Natural killer cell (primary cell): ENCODE data around the gene IRF7. TPM values are rescaled to one million over a fixed set of nuclear protein-coding genes. Genes with fewer than 3 reads are reported as not detected.

ENCODE experiments used
- ATAC-seq, 3 donors: fragments of 150-1000 bp in 2 of 3; fragments of 200-7000 bp in 1 of 3; cut with Tn5 transposase; 1 replicate in 1 of 3; 2 replicates in 2 of 3; pipeline ENCODE4 v1.10.0; 2021; ENCODE audit warnings: mild to moderate bottlenecking in 2 of 3, moderate library complexity in 2 of 3
- DNase-seq, 2 donors: peaks; one replicate each; pipeline versions ENCODE4 v3.0.0 to v3.0.0-alpha.2; 2013 to 2021; ENCODE audit warnings: mixed read lengths in 1 of 2
- H3K27ac ChIP-seq: one replicate; pipeline ENCODE4 v1.5.1; 2013; ENCODE audit warnings: mild to moderate bottlenecking, low read length
- H3K27me3 ChIP-seq: one replicate; pipeline ENCODE4 v1.6.1; 2013; ENCODE audit warnings: low read length; ENCODE audit not compliant: control insufficient read depth, insufficient read depth
- H3K36me3 ChIP-seq: one replicate; pipeline ENCODE4 v1.6.1; 2013; ENCODE audit warnings: low read length; ENCODE audit not compliant: control insufficient read depth, insufficient read depth
- H3K4me1 ChIP-seq: one replicate; pipeline ENCODE4 v1.6.1; 2013; ENCODE audit warnings: low read length; ENCODE audit not compliant: control insufficient read depth, insufficient read depth
- H3K4me3 ChIP-seq: one replicate; pipeline ENCODE4 v1.5.1; 2013; ENCODE audit warnings: low read length
- H3K9me3 ChIP-seq: one replicate; pipeline ENCODE4 v1.6.1; 2013; ENCODE audit warnings: low read length; ENCODE audit not compliant: control insufficient read depth, insufficient read depth
- H3K27ac Mint-ChIP-seq, 2 donors: one replicate each; pipeline ENCODE4 v1.8.0; 2022; ENCODE audit warnings: mild to moderate bottlenecking in 2 of 2, mixed read lengths in 2 of 2, moderate library complexity in 1 of 2
- H3K27me3 Mint-ChIP-seq, 2 donors: one replicate each; pipeline ENCODE4 v1.8.0; 2022; ENCODE audit warnings: low read depth in 2 of 2, mixed read lengths in 2 of 2
- H3K36me3 Mint-ChIP-seq: one replicate; pipeline ENCODE4 v1.8.0; 2022; ENCODE audit warnings: mixed read lengths
- H3K4me1 Mint-ChIP-seq, 2 donors: one replicate each; pipeline ENCODE4 v1.8.0; 2022; ENCODE audit warnings: mixed read lengths in 2 of 2
- H3K4me3 Mint-ChIP-seq: one replicate; pipeline ENCODE4 v1.8.0; 2022; ENCODE audit warnings: mild to moderate bottlenecking, moderate library complexity, mixed read lengths
- H3K9me3 Mint-ChIP-seq, 2 donors: one replicate each; pipeline ENCODE4 v1.8.0; 2022; ENCODE audit warnings: mixed read lengths in 2 of 2
- CTCF ChIP-seq: fragments of 200-600 bp; IDR thresholded peaks from one replicate; pipeline ENCODE4 v1.8.0; 2022; ENCODE audit warnings: antibody characterized with exemption
- WGBS: methylation state at CpG from one replicate; pipeline ENCODE4 v1.1.7; 2013; ENCODE audit warnings: missing lambda C conversion rate; ENCODE audit not compliant: insufficient coverage; 5-methylcytosine and 5-hydroxymethylcytosine counted together
- intact Hi-C: fragments of 100-400 bp; cut with micrococcal nuclease; formaldehyde crosslinking; loops from one replicate; pipeline ENCODE4 v1.14.2; 2022
- total RNA-seq, 4 donors: library from RNA; stranded (reverse); fragments of 120-200 nt in 1 of 4; gene quantifications; one replicate each; pipeline versions ENCODE4 v1.2.3 to v1.2.4, GENCODE V29; 2013 to 2022

IRF7 gene
- total RNA-seq, 3 donors from 2014 or later (not counting 1 experiment from before 2014, with no cell fraction given), result 63.3 to 97.3 (median 77.3) TPM

- no peaks in the 10 kb centered on the region for H3K9me3 Mint-ChIP-seq
- intact Hi-C loops, result loop anchor here (5.0 to 10.0 kb wide), 2 partner anchors 40 to 107 kb away; partner anchors contain the start of gene PHRF1
- Histone ChIP-seq H3K36me3 (peaks cover 18% of the 10 kb centered on the region), H3K9me3 (no peaks in the 10 kb centered on the region), H3K27ac (no peak overlapping the region), H3K4me3 (no peak overlapping the region), H3K27me3 (no peaks in the 10 kb centered on the region), H3K4me1 (peaks cover 39% of the 10 kb centered on the region)
- H3K4me1 Mint-ChIP-seq, result peaks cover 1 to 18% of the 10 kb centered on the region in 2 donors
- 88% methylated on average over 57 of the region's 57 CpGs for WGBS
- ATAC-seq (no peak), DNase-seq (no peak)
- H3K27me3 Mint-ChIP-seq, result no peaks in the 10 kb centered on the region
- H3K27ac Mint-ChIP-seq, result peak overlapping the region in 1 of 2 donors; percentile 89
- no peak for TF ChIP-seq CTCF
- H3K4me3 Mint-ChIP-seq, result no peak overlapping the region
- H3K36me3 Mint-ChIP-seq, result no peaks in the 10 kb centered on the region
These were observed 1.6 kb upstream of the IRF7 start for GRCh38 chr11:617199-617911.

- H3K4me1 Mint-ChIP-seq, result peaks cover 6 to 22% of the 10 kb centered on the region in 2 donors
- no peaks in the 10 kb centered on the region for H3K9me3 ChIP-seq
- peak overlapping the region; percentile 88 for H3K4me3 ChIP-seq
- no peaks in the 10 kb centered on the region for H3K9me3 Mint-ChIP-seq
- peak overlapping the region; percentile 92 for H3K4me3 Mint-ChIP-seq
- 54% methylated on average over 35 of the region's 39 CpGs for WGBS
- no peak for DNase-seq
- no peaks in the 10 kb centered on the region for H3K27me3 Mint-ChIP-seq
- H3K27ac Mint-ChIP-seq, result peak overlapping the region; percentile 89
- H3K27me3 ChIP-seq, result no peaks in the 10 kb centered on the region
- peaks cover 39% of the 10 kb centered on the region for H3K4me1 ChIP-seq
- peaks cover 26% of the 10 kb centered on the region for H3K36me3 ChIP-seq
- no peak for ATAC-seq
- H3K36me3 Mint-ChIP-seq, result no peaks in the 10 kb centered on the region
- intact Hi-C loops, result loop anchor here (5.0 to 10.0 kb wide), 2 partner anchors 39 to 108 kb away; partner anchors contain the start of gene PHRF1
- TF ChIP-seq CTCF, result no peak
- H3K27ac ChIP-seq, result peak overlapping the region; percentile 93
These were observed 809 bp upstream of the IRF7 start for GRCh38 chr11:616320-617198.

- TF ChIP-seq CTCF, result no peak
- H3K27me3 Mint-ChIP-seq, result no peaks in the 10 kb centered on the region
- Histone ChIP-seq H3K9me3 (no peaks in the 10 kb centered on the region), H3K27me3 (no peaks in the 10 kb centered on the region), H3K4me3 (peak overlapping the region; percentile 88), H3K36me3 (peaks cover 43% of the 10 kb centered on the region), H3K27ac (peak overlapping the region; percentile 93), H3K4me1 (peaks cover 39% of the 10 kb centered on the region)
- no peak for ATAC-seq
- H3K36me3 Mint-ChIP-seq, result no peaks in the 10 kb centered on the region
- WGBS, result 72% methylated on average over 68 of the region's 68 CpGs
- peak overlapping the region; percentile 89 for H3K27ac Mint-ChIP-seq
- H3K4me1 Mint-ChIP-seq, result peaks cover 6 to 22% of the 10 kb centered on the region in 2 donors
- no peaks in the 10 kb centered on the region for H3K9me3 Mint-ChIP-seq
- no peak for DNase-seq
- peak overlapping the region; percentile 92 for H3K4me3 Mint-ChIP-seq
- intact Hi-C loops, result loop anchor here (5.0 to 10.0 kb wide), 2 partner anchors 38 to 110 kb away; partner anchors contain the start of gene PHRF1
These were observed 887 bp downstream of the IRF7 start for GRCh38 chr11:614623-615503.
